ENCODE results near the gene MYO1A. TPM values are rescaled to one million over a fixed set of nuclear protein-coding genes. Genes with fewer than 3 reads are reported as not detected.
"Not testable (repeated sequence)": the region's sequence is repeated elsewhere in the genome, so short reads cannot be mapped to it uniquely, and the experiment has no call there.

The MYO1A gene
- polyA plus RNA-seq, 1 donor from 2014 or later = not detected

DNA sequence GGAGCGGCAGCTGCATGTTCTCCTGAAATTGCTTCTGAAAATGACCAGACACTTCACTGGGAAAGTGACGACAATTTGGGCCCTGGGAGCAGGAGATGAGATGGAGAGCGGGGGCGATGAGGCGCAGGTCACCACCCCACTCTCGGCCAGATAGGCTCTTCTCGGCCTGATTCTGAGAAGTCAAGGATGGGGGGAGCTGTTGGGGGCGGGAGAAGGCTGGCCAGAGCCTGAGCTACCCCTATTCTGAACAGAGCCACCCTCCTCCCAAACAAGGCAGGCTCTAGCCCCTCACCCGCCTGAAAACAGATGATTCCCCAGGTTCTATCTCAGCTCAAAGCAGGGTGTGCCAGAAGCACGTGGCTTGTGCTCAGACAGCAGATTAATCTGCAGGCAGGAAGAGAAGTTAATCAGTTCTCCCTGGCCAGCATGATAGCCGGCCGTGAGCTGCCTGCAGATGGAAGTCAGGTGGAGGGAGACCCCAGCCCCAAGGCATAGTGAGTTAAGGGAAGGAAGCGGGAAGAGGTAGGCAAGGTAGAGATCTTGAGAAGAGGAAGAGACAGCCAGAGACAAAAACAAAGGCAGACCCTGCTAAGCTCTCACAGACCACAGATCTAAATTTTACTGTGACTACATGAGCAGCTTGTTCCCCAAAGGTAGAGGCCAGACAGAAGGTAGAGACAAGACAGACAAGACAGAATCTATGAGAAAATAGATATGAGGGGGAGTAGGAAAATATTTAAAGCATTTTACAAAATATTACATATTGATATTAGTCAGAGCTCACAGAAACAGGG, 22.7 kb downstream of the MYO1A start:
- H3K27ac Mint-ChIP-seq = peak overlapping the region in 1 of 3 donors; percentile 11
- H3K4me3 Mint-ChIP-seq = no peak overlapping the region
- peaks cover 7 to 15% (median 8%) of the 10 kb centered on the region in 3 donors for H3K4me1 Mint-ChIP-seq
- no peaks in the 10 kb centered on the region for H3K27me3 Mint-ChIP-seq
- no peaks in the 10 kb centered on the region for H3K9me3 Mint-ChIP-seq
- H3K36me3 Mint-ChIP-seq = no peaks in the 10 kb centered on the region

DNA sequence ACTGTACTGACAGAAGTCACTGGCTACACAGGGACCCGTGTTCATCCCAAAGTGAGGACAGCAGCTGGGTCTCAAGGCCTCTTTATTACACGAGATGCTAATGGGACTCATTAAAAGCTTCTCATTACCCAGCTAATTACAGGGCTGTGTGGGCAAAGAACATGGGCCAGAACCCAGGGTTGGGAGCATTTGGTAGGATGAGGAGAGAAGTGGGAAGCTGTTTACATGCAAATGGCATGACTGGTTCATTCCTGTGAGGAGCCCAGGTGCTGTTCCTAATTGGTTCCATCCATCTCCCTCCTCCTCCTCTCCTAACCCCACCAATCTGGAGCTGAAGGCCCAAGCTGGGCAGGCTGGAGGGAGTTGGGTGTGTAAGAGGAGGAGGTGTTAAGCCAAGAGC, 24.7 kb downstream of the MYO1A start:
- H3K27me3 Mint-ChIP-seq = no peaks in the 10 kb centered on the region
- H3K36me3 Mint-ChIP-seq = no peaks in the 10 kb centered on the region
- H3K9me3 Mint-ChIP-seq = no peaks in the 10 kb centered on the region
- H3K27ac Mint-ChIP-seq = no peak overlapping the region
- no peak overlapping the region for H3K4me3 Mint-ChIP-seq
- peaks cover 0 to 6% (median 3%) of the 10 kb centered on the region in 3 donors for H3K4me1 Mint-ChIP-seq

DNA sequence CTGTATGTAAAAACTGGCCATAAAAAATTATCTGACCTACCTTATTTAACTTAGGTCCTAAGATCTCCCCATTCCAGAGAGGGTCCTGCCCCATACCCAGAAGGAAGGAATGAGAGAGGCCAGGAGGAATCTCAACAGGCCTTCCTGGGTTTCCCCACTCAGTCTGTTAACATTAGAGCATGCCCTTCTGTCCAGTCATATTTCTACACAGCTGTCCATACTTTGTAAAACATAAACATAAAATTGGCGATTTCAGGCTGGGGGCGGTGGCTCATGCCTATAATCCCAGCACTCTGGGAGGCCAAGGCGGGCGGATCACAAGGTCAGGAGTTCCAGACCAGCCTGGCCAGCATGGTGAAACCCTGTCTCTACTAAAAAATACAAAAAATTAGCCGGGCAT, 27.6 kb downstream of the MYO1A start:
- not testable (repeated sequence) for H3K4me3 Mint-ChIP-seq, H3K4me1 Mint-ChIP-seq, H3K27me3 Mint-ChIP-seq, H3K36me3 Mint-ChIP-seq, H3K9me3 Mint-ChIP-seq
- H3K27ac Mint-ChIP-seq = peak overlapping the region in 1 of 3 donors; percentile 67

DNA sequence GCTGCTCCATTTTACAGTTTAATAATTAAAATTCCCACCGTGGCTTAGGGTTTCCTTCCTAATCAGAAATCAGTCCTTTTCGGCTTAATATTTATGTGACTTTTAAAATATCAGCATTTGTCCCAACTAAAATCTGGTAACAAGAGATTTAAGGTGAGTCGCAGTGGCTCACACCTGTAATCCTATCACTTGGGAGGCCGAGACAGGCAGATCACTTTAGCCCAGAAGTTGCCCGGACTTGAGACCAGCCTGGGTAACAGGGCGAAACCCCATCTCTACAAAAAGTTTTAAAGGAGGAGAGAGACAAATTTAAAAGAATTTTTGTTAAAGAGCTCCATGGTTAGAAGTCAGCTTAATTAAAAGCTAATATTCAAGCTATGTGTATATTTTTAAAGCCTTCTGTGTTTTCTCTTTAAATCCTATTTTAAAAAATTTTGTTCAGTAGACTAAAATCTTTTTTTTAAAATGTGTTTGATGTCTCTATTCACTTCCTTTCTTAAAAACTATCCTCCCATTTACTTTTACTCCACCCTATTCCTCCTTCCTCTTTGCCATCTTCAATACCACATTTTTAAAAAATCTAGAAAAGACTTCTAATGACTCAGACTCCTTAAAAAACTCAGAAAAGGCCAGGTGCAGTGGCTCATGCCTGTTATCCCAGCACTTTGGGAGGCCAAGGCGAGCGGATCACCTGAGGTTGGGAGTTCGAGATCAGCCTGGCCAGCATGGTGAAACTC, 29.8 kb downstream of the MYO1A start:
- Mint-ChIP-seq H3K27ac (peak overlapping the region in 1 of 3 donors; percentile 12), H3K9me3 (no peaks in the 10 kb centered on the region), H3K36me3 (no peaks in the 10 kb centered on the region), H3K4me3 (no peak overlapping the region), H3K4me1 (peaks cover 0 to 4% (median 2%) of the 10 kb centered on the region in 3 donors), H3K27me3 (no peaks in the 10 kb centered on the region)

DNA sequence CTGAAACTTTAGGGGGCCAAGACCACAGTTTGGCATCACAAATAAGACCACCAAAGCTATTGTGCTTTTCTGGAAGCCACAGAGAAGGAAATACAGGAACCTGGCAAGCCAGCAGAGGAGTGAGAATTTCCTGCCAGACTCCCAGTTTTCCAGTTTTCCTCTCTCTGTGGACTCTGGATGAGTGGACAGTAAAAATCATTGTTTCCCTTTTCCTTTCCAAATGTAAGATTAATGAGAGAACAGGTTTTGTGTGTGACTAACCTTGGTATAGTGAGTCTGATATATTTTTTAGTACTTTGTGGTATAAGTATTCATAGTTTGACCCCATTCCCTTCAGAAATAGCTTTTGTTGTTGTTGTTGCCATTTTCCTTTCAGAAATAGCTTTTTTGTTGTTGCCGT, 31.0 kb downstream of the MYO1A start:
- Mint-ChIP-seq H3K27me3 (peaks cover 3% of the 10 kb centered on the region), H3K27ac (peak overlapping the region in 1 of 3 donors; percentile 49), H3K9me3 (no peaks in the 10 kb centered on the region), H3K4me1 (peaks cover 0 to 4% (median 2%) of the 10 kb centered on the region in 3 donors), H3K4me3 (no peak overlapping the region), H3K36me3 (no peaks in the 10 kb centered on the region)

DNA sequence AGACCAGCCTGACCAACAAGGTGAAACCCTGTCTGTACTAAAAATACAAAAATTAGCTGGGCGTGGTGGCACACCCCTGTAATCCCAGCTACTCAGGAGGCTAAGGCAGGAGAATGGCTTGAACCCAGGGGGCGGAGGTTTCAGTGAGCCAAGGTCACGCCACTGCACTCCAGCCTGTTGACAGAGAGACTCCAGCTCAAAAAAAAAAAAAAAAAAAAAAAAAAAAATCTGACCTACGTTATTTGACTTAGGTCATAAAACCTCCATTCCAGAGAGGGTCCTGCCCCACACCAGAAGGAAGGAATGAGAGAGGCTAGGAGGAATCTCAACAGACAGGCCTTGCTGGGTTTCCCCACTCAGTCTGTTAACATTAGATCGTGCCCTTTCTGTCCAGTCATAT, 31.6 kb downstream of the MYO1A start:
- H3K36me3 Mint-ChIP-seq = not testable (repeated sequence)

DNA sequence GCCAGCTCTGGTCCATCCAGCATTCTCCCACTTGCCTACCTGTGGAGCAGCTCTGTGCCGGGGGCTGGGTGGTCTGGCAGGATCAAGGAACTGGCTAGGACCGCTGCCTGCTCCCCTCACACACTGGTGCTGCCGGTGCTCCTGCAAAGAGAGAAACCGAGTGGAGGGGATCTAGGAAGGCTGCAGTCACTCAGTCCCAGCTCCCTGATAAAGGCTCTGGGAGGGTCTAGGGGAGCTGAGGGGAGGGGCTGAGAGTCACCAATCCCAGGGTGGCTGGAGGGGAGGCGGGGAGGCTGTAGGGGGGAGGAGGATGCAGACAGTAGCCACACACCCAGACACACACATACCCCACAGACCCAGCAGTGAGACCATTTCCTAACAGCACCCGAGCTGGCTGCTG, 33.6 kb downstream of the MYO1A start, which contains the start of gene TAC3:
Gene TAC3, minus strand, starts transcription at position 182 of the 400 bp plus-strand sequence. CDS start 732 bp downstream, outside the sequence.
- Mint-ChIP-seq H3K36me3 (no peaks in the 10 kb centered on the region), H3K27me3 (peaks cover 3% of the 10 kb centered on the region), H3K27ac (no peak within 1 kb of the TSS), H3K4me1 (peaks cover 11 to 16% (median 14%) of the 10 kb centered on the region in 3 donors), H3K9me3 (no peaks in the 10 kb centered on the region), H3K4me3 (no peak within 1 kb of the TSS)

More for the DNA sequence above, 31.6 kb downstream of the MYO1A start:
- not testable (repeated sequence) for H3K9me3 Mint-ChIP-seq, H3K4me1 Mint-ChIP-seq, H3K27me3 Mint-ChIP-seq, H3K4me3 Mint-ChIP-seq, H3K27ac Mint-ChIP-seq

DNA sequence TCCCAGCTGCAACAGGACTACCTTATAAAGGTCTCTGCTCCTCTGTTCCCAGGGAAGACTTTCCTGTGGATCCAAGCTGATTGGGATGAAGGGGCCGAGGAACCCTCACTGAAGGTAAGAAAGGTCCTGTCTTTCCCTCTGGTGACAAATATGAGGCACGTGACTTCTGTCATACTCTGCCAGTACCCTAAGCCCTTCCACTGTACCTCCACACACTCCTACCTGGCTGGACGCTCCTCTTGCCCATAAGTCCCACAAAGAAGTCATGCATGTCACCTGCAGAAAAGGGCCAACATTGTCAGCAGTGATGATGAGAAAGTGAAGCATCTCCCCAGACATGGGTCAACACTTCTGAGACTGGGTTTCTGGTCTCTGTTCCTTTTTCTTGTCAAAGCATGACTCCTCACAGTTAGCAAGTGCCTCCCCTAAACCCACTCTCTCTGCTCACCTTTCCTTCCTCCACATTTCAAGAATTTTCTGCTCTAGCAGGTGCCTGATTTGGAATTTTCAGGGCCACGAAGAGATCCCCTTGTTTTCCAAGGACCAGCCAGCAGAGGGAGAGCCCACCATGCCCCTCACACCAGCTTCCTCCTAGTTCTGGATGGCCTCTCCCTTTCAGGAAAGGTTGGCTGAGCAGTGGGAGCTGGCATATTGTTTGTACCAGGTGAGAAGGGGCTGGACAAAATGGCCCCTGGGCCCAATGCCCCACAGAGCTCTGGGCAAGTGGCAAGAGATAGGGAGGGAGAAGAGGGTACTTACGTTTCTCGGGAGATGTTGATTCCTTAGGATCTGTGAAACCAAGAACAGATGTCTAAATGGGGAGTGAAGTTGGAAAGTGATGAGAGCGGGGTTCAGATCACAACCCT, 37.1 kb downstream of the MYO1A start:
- peaks cover 10 to 20% (median 18%) of the 10 kb centered on the region in 3 donors for H3K4me1 Mint-ChIP-seq
- H3K27ac Mint-ChIP-seq = peak overlapping the region in 1 of 3 donors; percentile 74
- no peaks in the 10 kb centered on the region for H3K36me3 Mint-ChIP-seq
- H3K27me3 Mint-ChIP-seq = peaks cover 3% of the 10 kb centered on the region
- H3K4me3 Mint-ChIP-seq = peak overlapping the region in 3 of 4 donors; percentile 6 to 46 (median 10)
- H3K9me3 Mint-ChIP-seq = no peaks in the 10 kb centered on the region

DNA sequence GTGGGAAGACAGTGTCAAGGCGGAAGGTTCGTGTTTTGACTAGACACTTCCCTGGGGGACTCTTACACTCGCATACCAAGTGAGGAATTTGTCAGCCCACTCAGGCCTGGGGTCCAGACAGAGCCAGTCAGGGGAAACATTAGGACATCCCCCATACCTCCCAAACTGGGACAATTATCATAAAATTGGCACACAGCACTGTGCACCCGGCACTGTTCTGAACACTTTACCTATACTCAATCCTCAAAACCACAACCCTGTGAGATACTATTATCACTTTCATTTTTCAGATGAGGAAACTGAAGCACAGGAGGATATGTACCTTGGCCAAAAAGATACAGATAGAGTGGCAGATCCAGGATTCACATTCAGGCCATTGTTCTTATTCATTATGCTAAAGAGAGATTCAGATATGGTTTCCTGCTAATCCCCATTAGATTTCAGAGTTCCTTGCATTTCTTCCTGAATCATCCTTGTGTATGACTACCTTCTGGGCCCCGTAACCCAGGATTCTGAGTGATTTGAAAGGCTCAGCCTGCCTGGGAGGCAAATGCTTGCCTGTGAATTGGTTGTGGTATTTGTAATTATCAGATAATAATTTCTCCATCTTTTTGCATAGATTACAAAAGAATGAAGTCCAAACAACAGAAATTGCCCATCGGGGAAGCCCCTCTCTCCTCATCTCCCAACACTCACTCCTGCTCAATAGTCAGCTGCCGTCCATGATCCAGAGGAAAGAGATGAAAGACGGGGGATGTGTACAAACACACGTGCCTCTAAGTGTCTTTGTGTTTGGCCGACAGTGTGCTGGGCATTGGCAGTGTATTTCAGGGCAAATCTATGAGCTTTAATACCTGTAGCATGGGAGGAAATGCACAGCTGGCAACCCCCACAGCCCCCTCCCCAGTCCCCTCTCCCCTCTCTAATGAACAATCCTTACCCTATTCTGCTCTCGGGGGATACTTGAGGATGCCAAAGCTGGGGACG, 38.2 kb downstream of the MYO1A start:
- peak overlapping the region in 1 of 3 donors; percentile 11 for H3K27ac Mint-ChIP-seq

DNA sequence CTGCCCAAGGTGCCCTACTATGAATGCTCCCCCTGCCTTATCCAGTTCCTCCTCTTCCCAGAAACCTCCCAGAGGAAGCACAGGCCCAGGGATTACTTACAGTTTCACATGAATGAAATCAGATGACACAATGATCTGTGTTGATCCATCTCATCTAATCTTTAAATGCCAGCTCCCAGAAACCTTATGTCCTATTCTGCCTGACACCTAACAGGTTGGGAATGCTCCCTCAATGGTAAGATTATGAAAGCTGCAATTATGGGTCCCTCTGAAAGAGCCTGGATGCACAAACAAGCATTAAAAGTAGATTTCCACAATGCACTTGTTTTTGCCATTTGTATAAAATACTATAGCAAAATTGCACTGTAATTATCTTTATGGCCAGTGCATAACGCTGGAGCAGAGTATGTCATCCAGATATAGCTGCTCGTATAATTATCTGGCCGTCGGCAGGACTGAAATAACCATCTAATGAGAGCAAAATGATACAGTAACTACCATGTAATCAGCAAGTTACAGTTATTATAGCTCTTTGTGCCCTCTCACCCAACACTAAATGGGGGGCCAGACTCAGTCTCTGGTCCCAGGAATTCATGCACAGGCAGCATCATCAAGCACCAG, 39.2 kb downstream of the MYO1A start:
- Mint-ChIP-seq H3K27me3 (peaks cover 3% of the 10 kb centered on the region), H3K27ac (no peak overlapping the region), H3K4me1 (peaks cover 16 to 31% (median 28%) of the 10 kb centered on the region in 3 donors), H3K4me3 (peak overlapping the region in 1 of 4 donors; percentile 5), H3K9me3 (no peaks in the 10 kb centered on the region), H3K36me3 (no peaks in the 10 kb centered on the region)

More for the DNA sequence above, 38.2 kb downstream of the MYO1A start:
- H3K9me3 Mint-ChIP-seq = no peaks in the 10 kb centered on the region
- peaks cover 3% of the 10 kb centered on the region for H3K27me3 Mint-ChIP-seq
- peak overlapping the region in 3 of 4 donors; percentile 43 to 67 (median 47) for H3K4me3 Mint-ChIP-seq
- H3K4me1 Mint-ChIP-seq = peaks cover 14 to 26% (median 25%) of the 10 kb centered on the region in 3 donors
- H3K36me3 Mint-ChIP-seq = no peaks in the 10 kb centered on the region

DNA sequence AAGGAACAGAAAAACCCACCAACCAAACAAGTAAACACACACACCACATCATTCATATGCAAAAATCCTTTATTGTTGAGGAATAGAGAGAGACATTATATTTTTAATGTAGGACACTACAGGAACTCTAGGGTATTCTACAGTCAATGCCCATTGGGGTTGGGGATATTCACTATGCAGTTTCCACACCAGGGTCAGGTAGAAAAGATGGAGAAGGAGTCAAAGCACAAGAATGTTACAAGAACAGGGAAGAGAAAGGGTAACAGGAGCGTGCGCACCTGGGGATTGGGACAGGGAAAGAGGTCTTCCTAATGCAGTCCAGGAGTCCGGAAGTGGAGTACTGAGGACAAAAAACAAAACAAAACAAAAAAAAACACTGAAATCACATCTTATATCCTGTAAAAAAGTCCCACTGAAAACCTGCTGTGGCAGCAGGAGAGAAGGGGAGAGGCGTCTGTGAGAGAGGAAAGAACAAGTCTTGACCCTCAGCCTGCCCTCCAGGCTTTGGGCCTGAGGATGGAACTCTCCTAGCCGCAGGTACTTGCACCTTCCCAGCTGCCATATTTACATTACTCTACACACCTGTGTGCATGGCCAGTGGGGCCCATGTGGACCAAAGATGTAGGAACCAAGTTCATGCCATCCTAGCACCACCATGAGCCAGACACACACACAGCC, 39.8 kb downstream of the MYO1A start:
- H3K9me3 Mint-ChIP-seq = no peaks in the 10 kb centered on the region
- H3K36me3 Mint-ChIP-seq = no peaks in the 10 kb centered on the region
- H3K27ac Mint-ChIP-seq = no peak overlapping the region
- H3K4me3 Mint-ChIP-seq = no peak overlapping the region
- peaks cover 3% of the 10 kb centered on the region for H3K27me3 Mint-ChIP-seq
- peaks cover 22 to 38% (median 33%) of the 10 kb centered on the region in 3 donors for H3K4me1 Mint-ChIP-seq

DNA sequence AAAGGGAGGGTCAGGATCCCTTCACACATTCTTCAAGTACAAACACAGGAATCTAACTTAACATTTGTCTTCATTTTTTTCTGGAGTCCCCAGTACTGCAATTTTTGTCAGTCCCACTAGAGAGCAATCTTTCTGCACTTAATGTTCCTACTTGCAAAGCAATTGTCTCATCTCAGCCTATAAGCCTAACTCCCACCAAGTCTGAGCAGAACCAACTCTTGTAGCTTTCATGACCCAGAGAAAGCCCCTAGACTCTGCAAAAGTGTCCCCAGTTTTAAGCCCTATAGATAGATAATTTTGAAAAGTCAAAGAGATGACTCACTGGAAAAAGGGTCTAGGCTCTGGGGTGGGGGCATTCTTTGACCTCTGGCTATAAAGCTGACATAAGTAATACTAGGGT, 41.8 kb downstream of the MYO1A start:
- no peaks in the 10 kb centered on the region for H3K36me3 Mint-ChIP-seq
- peak overlapping the region in 1 of 3 donors; percentile 11 for H3K27ac Mint-ChIP-seq
- H3K27me3 Mint-ChIP-seq = no peaks in the 10 kb centered on the region
- H3K4me1 Mint-ChIP-seq = peaks cover 27 to 42% (median 42%) of the 10 kb centered on the region in 3 donors
- H3K9me3 Mint-ChIP-seq = no peaks in the 10 kb centered on the region
- peak overlapping the region in 2 of 4 donors; percentile 70 to 77 for H3K4me3 Mint-ChIP-seq

Data from IgD-negative memory B cell (primary cell).